Nephron progenitor cell (in vitro differentiated cells): ENCODE measurements around the gene MED12L.

Source experiments
- DNase-seq: peaks from one replicate; pipeline ENCODE4 v3.0.0; 2021
- H3K27ac Mint-ChIP-seq: 2 replicates; pipeline ENCODE4 v1.8.0; 2021; ENCODE audit warnings: mild to moderate bottlenecking, moderate library complexity, mixed read lengths
- H3K27me3 Mint-ChIP-seq: 2 replicates; pipeline ENCODE4 v1.8.0; 2021; ENCODE audit warnings: mild to moderate bottlenecking, low read depth, mixed read lengths; ENCODE audit not compliant: poor library complexity
- H3K36me3 Mint-ChIP-seq: 2 replicates; pipeline ENCODE4 v1.8.0; 2021; ENCODE audit warnings: low read depth, mixed read lengths
- H3K4me1 Mint-ChIP-seq: 2 replicates; pipeline ENCODE4 v1.8.0; 2021; ENCODE audit warnings: mixed read lengths
- H3K4me3 Mint-ChIP-seq: 2 replicates; pipeline ENCODE4 v1.8.0; 2021; ENCODE audit warnings: mild to moderate bottlenecking, moderate library complexity, mixed read lengths
- H3K9me3 Mint-ChIP-seq: 2 replicates; pipeline ENCODE4 v1.8.0; 2021; ENCODE audit warnings: mild to moderate bottlenecking, moderate library complexity, mixed read lengths
- TF ChIP-seq, protein P1 (sequence below): fragments of 200-600 bp; sonication (generic); IDR thresholded peaks from 2 replicates; pipeline ENCODE4 v1.5.0; 2021; ENCODE audit warnings: antibody characterized with exemption

Gene MED12L

GRCh38 chr3:151322511-151322910, 237.0 kb downstream of the MED12L start:
- H3K4me3 Mint-ChIP-seq = no peak overlapping the region
- no peak overlapping the region for H3K27ac Mint-ChIP-seq
- peaks cover 14% of the 10 kb centered on the region for H3K36me3 Mint-ChIP-seq
- TF ChIP-seq, protein P1, sequence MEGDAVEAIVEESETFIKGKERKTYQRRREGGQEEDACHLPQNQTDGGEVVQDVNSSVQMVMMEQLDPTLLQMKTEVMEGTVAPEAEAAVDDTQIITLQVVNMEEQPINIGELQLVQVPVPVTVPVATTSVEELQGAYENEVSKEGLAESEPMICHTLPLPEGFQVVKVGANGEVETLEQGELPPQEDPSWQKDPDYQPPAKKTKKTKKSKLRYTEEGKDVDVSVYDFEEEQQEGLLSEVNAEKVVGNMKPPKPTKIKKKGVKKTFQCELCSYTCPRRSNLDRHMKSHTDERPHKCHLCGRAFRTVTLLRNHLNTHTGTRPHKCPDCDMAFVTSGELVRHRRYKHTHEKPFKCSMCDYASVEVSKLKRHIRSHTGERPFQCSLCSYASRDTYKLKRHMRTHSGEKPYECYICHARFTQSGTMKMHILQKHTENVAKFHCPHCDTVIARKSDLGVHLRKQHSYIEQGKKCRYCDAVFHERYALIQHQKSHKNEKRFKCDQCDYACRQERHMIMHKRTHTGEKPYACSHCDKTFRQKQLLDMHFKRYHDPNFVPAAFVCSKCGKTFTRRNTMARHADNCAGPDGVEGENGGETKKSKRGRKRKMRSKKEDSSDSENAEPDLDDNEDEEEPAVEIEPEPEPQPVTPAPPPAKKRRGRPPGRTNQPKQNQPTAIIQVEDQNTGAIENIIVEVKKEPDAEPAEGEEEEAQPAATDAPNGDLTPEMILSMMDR = no peak
- peaks cover 3% of the 10 kb centered on the region for H3K27me3 Mint-ChIP-seq
- DNase-seq = no peak
- no peaks in the 10 kb centered on the region for H3K9me3 Mint-ChIP-seq
- no peaks in the 10 kb centered on the region for H3K4me1 Mint-ChIP-seq

DNA sequence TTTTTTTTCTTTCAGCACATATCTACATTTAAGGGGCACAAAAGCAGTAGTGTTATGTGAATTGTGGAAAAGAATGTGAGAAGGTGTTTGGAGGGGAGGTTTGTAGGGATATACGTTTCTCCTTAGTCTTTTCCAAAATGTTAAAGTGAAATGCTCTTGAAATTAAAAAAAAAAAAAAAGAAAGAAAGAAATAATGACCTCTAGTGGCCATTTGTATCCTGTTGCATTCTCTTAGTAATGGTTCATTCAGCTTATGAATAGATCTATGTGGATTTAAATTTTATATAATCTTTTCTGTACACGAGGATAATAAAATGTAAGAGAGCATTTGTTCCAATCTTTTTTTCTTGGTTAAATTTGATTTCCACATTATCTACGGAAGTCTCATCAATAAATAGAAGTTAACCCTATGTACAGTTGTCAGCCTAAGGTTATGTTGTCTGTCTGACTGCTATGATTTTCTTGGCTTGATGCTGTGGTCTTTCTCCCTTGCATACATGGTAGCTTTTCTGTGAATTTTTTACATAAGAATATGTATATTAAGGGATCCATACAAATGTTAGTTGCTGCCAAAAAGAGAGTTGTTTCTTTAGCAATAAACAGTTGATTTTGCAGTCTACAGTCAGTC, 242.2 kb downstream of the MED12L start:
- no peak for DNase-seq
- Mint-ChIP-seq H3K27ac (no peak overlapping the region), H3K4me3 (no peak overlapping the region), H3K36me3 (peaks cover 11% of the 10 kb centered on the region), H3K27me3 (peaks cover 1% of the 10 kb centered on the region), H3K4me1 (no peaks in the 10 kb centered on the region), H3K9me3 (no peaks in the 10 kb centered on the region)
- TF ChIP-seq, protein P1 = peak; percentile 72

DNA sequence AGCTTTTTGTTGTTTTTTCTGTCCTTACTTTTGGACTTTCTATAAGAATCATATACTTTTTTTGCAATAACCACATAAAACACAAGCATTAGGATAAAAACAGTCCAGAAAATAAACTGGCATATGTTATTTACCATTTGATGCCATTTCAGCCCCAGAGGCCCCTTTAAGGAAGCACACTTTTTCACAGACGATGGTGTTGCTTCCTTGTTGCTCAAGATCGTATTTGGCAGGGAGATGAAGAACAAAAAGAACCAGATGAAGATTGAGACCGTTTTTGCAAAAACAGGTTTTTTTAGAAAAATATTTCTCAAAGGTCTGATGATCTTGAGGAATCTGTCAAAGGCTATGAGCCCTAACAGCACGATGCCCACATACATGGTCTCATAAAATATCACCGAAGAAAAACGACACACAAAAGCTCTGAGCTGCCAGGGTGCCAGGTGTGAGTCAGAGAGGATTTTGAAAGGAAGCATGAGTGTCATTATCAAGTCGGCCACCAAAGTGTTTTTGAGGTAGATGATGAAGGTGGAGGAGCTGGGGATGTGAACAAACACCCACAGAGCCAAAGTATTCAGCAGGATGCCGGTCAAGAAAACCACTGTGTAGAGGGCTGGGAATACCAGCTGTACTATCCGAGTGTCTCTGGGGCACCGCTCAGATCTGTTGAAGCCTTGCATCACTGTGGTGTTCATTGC, 243.0 kb downstream of the MED12L start:
- Mint-ChIP-seq H3K9me3 (no peaks in the 10 kb centered on the region), H3K27me3 (no peaks in the 10 kb centered on the region), H3K27ac (no peak overlapping the region), H3K4me3 (no peak overlapping the region), H3K4me1 (no peaks in the 10 kb centered on the region), H3K36me3 (peaks cover 3% of the 10 kb centered on the region)
- TF ChIP-seq, protein P1 = no peak
- DNase-seq = no peak

- no peaks in the 10 kb centered on the region for H3K9me3 Mint-ChIP-seq
- TF ChIP-seq, protein P1 = no peak
- no peak within 1 kb of the TSS for H3K4me3 Mint-ChIP-seq
- H3K36me3 Mint-ChIP-seq = no peaks in the 10 kb centered on the region
- no peaks in the 10 kb centered on the region for H3K27me3 Mint-ChIP-seq
- no peaks in the 10 kb centered on the region for H3K4me1 Mint-ChIP-seq
- DNase-seq = no peak
- H3K27ac Mint-ChIP-seq = no peak within 1 kb of the TSS
Measured at GRCh38 chr3:151329363-151329762, 243.9 kb downstream of the MED12L start, which contains the start of gene P2RY13. Gene P2RY13, minus strand, starts transcription at chr3:151329549. Its CDS starts 21 bp downstream, at chr3:151329528.

DNA sequence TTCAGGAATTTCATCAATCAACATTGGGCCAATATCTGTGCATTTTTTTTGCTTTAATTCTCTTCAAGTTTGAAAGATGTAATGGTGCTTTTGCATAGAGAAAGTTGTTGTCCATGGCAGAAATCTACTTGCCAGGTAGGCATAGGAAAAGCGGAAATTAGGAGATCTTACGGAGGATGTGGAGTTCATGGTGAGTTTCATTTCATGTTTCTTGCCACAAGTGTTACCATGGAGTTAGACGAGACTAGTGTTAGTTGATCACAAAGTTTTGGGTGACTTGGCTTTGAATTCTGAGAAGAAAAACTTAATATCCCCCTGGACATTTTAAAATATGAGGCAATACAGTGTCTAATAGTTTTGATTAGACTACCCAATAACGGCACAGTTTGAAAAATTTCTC, 244.9 kb downstream of the MED12L start:
- Mint-ChIP-seq H3K9me3 (no peaks in the 10 kb centered on the region), H3K27ac (no peak overlapping the region), H3K27me3 (no peaks in the 10 kb centered on the region), H3K36me3 (no peaks in the 10 kb centered on the region), H3K4me1 (no peaks in the 10 kb centered on the region), H3K4me3 (no peak overlapping the region)
- TF ChIP-seq, protein P1 = no peak
- DNase-seq = no peak

DNA sequence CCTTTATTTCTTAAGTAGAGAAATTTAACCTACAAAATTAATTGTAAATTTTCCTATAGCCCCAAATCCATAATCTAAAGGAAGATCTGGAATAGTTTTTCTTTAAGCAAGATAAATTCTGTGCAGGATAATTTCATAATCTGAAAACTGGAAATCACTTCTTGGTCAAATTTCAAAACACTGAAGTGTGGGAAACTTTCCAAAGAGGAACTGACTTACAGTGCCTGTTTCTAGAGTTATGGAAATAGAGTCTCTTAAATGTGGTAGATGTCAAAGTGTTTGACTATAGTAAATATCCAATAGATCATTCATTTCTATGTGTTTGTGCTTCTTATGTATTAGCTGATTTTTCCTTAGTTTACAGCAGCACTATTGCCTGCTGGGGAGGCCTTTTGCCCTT, 245.4 kb downstream of the MED12L start:
- H3K9me3 Mint-ChIP-seq = no peaks in the 10 kb centered on the region
- no peak overlapping the region for H3K27ac Mint-ChIP-seq
- TF ChIP-seq, protein P1 = no peak
- H3K36me3 Mint-ChIP-seq = no peaks in the 10 kb centered on the region
- H3K4me3 Mint-ChIP-seq = no peak overlapping the region
- DNase-seq = no peak
- no peaks in the 10 kb centered on the region for H3K4me1 Mint-ChIP-seq
- no peaks in the 10 kb centered on the region for H3K27me3 Mint-ChIP-seq
